IMR-90 (cell line): Measurements from ENCODE around the gene NXPH2. TPM values are rescaled to one million over a fixed set of nuclear protein-coding genes. Genes with fewer than 3 reads are reported as not detected.

Experiments
- ATAC-seq: fragments of 200-7000 bp; cut with Tn5 transposase; 2 replicates; pipeline ENCODE4 v1.9.1; 2020; ENCODE audit warnings: low read depth, mild to moderate bottlenecking, moderate library complexity
- BruUV-seq: library from RNA; stranded (reverse); fragments of 400-500 nt; replicated peaks from 2 replicates; lab custom pipeline; 2021; lab: Mats Ljungman, UMichigan
- CTCF ChIA-PET: fragments of 300-600 bp; formaldehyde crosslinking; extraction: SDS; loops from one replicate; lab custom pipeline; 2021; ENCODE audit warnings: antibody characterized with exemption; lab: Yijun Ruan, JAX
- POLR2A ChIA-PET: fragments of 300-600 bp; sonication (Branson Sonifier 250); formaldehyde crosslinking; loops from one replicate; lab custom pipeline; 2022; ENCODE audit warnings: antibody characterized with exemption; ENCODE audit not compliant: unreplicated experiment; lab: Charles Lee
- DNase-seq: peaks from one replicate; pipeline ENCODE4 v3.0.0; 2013
- H2AFZ ChIP-seq: replicated peaks from 2 replicates; pipeline ENCODE3; 2013; ENCODE audit warnings: low read length, mild to moderate bottlenecking; ENCODE audit not compliant: poor library complexity
- H2AK5ac ChIP-seq: 2 replicates; pipeline ENCODE4 v1.6.1; 2013; ENCODE audit warnings: low read depth, low read length, inconsistent platforms
- H2AK9ac ChIP-seq: replicated peaks from 2 replicates; pipeline ENCODE3; 2013; ENCODE audit warnings: mild to moderate bottlenecking, low read depth, low read length, moderate library complexity; ENCODE audit not compliant: poor library complexity
- H2BK120ac ChIP-seq: 2 replicates; pipeline ENCODE4 v1.6.1; 2013; ENCODE audit warnings: low read depth, low read length, inconsistent platforms
- H2BK15ac ChIP-seq: 3 replicates; pipeline ENCODE4 v1.6.1; 2013; ENCODE audit warnings: low read depth, low read length, inconsistent platforms
- H2BK20ac ChIP-seq: 2 replicates; pipeline ENCODE4 v1.6.1; 2013; ENCODE audit warnings: low read depth, mild to moderate bottlenecking, inconsistent platforms, low read length, moderate library complexity
- H2BK5ac ChIP-seq: 2 replicates; pipeline ENCODE4 v1.6.1; 2013; ENCODE audit warnings: mild to moderate bottlenecking, low read depth, low read length, inconsistent platforms; ENCODE audit not compliant: poor library complexity, severe bottlenecking
- H3K14ac ChIP-seq: replicated peaks from 2 replicates; pipeline ENCODE4 v1.6.1; 2013; ENCODE audit warnings: low read depth, low read length, inconsistent platforms
- H3K18ac ChIP-seq: 2 replicates; pipeline ENCODE4 v1.6.1; 2013; ENCODE audit warnings: low read depth, low read length, control low read depth
- H3K23ac ChIP-seq: 2 replicates; pipeline ENCODE4 v1.6.1; 2013; ENCODE audit warnings: low read depth, low read length, inconsistent platforms
- H3K27ac ChIP-seq: 2 replicates; pipeline ENCODE4 v1.5.1; 2013; ENCODE audit warnings: mild to moderate bottlenecking, control low read depth, low read length; ENCODE audit not compliant: insufficient read depth
- H3K27me3 ChIP-seq: 2 replicates; pipeline ENCODE4 v1.6.1; 2013; ENCODE audit warnings: low read length; ENCODE audit not compliant: control insufficient read depth, insufficient read depth
- H3K36me3 ChIP-seq: 2 replicates; pipeline ENCODE4 v1.6.1; 2013; ENCODE audit warnings: low read length, mixed read lengths; ENCODE audit not compliant: control insufficient read depth, insufficient read depth
- H3K4ac ChIP-seq: 2 replicates; pipeline ENCODE4 v1.6.1; 2013; ENCODE audit warnings: low read depth, low read length, inconsistent platforms
- H3K4me1 ChIP-seq: 2 replicates; pipeline ENCODE4 v1.6.1; 2013; ENCODE audit warnings: low read length, mixed read lengths; ENCODE audit not compliant: control insufficient read depth, insufficient read depth
- H3K4me2 ChIP-seq: 2 replicates; pipeline ENCODE4 v1.6.1; 2013; ENCODE audit warnings: low read depth, mild to moderate bottlenecking, control low read depth, low read length, moderate library complexity
- H3K4me3 ChIP-seq: 2 replicates; pipeline ENCODE4 v1.5.1; 2013; ENCODE audit warnings: low read depth, mild to moderate bottlenecking, control low read depth, low read length, moderate library complexity; ENCODE audit not compliant: insufficient read depth
- H3K56ac ChIP-seq: 2 replicates; pipeline ENCODE4 v1.6.1; 2013; ENCODE audit warnings: low read length, inconsistent platforms; ENCODE audit not compliant: insufficient read depth; ENCODE audit errors: extremely low read depth
- H3K79me1 ChIP-seq, 2 experiments: 2 replicates each; pipeline ENCODE4 v1.6.1; 2013; ENCODE audit warnings: low read length in 2 of 2, inconsistent platforms in 1 of 2, low read depth in 1 of 2
- H3K9ac ChIP-seq: 2 replicates; pipeline ENCODE4 v1.6.1; 2013; ENCODE audit warnings: low read depth, low read length, control low read depth
- H3K9me1 ChIP-seq: 2 replicates; pipeline ENCODE4 v1.6.1; 2013; ENCODE audit warnings: low read length, inconsistent platforms; ENCODE audit not compliant: insufficient read depth
- H3K9me3 ChIP-seq: 2 replicates; pipeline ENCODE4 v1.6.1; 2013; ENCODE audit warnings: low read length; ENCODE audit not compliant: control insufficient read depth, insufficient read depth
- H4K20me1 ChIP-seq: 2 replicates; pipeline ENCODE4 v1.6.1; 2013; ENCODE audit warnings: low read length, inconsistent platforms; ENCODE audit not compliant: insufficient read depth
- H4K5ac ChIP-seq: 2 replicates; pipeline ENCODE4 v1.6.1; 2013; ENCODE audit warnings: mild to moderate bottlenecking, low read depth, low read length, control low read depth
- H4K8ac ChIP-seq, 2 experiments: 2 replicates each; pipeline ENCODE4 v1.6.1; 2013; ENCODE audit warnings: low read depth in 2 of 2, low read length in 2 of 2, control low read depth in 1 of 2, inconsistent platforms in 1 of 2
- H4K91ac ChIP-seq: 2 replicates; pipeline ENCODE4 v1.6.1; 2013; ENCODE audit warnings: low read depth, low read length, inconsistent platforms; ENCODE audit not compliant: insufficient read depth
- POLR2A ChIP-seq: IDR thresholded peaks from 2 replicates; pipeline ENCODE4 v1.6.1; 2012; ENCODE audit warnings: mild to moderate bottlenecking, low read depth, low read length
- WGBS, 2 experiments: methylation state at CpG; one replicate each; pipeline versions ENCODE4 v1.1.5 to v1.1.7; 2013; ENCODE audit warnings: missing lambda C conversion rate in 2 of 2; ENCODE audit not compliant: insufficient read length in 1 of 2; ENCODE audit errors: extremely low coverage in 2 of 2; 5-methylcytosine and 5-hydroxymethylcytosine counted together
- dilution Hi-C: fragments of 300-500 bp; cut with HindIII; formaldehyde crosslinking; loops from one replicate; pipeline ENCODE4 v1.14.3; 2018; ENCODE audit warnings: low sequenced_read_pairs; ENCODE audit not compliant: unreplicated experiment
- in situ Hi-C: fragments of 300-500 bp; cut with MboI; formaldehyde crosslinking; loops from 3 replicates; pipeline ENCODE4 v1.14.3; 2019; ENCODE audit warnings: low sequenced_read_pairs, inconsistent platforms, mixed read lengths
- intact Hi-C: fragments of 100-400 bp; cut with micrococcal nuclease; formaldehyde crosslinking; loops from 2 replicates; pipeline ENCODE4 v1.10.0; 2022
- polyA plus RNA-seq, 3 experiments: library from polyadenylated mRNA; depleted of rRNA; stranded (reverse); fragments of >200 nt; gene quantifications; 2 replicates each; pipeline ENCODE4 v1.2.3, GENCODE V29; 2012; ENCODE audit warnings: low replicate concordance in 1 of 3
- total RNA-seq: library from RNA; depleted of rRNA; stranded (reverse); fragments of >200 nt; gene quantifications from 2 replicates; pipeline ENCODE4 v1.2.3, GENCODE V29; 2012

NXPH2 gene
- total and polyA plus RNA-seq, 2 of the 4 experiments (the other 2 are of a cell fraction): not detected

DNA sequence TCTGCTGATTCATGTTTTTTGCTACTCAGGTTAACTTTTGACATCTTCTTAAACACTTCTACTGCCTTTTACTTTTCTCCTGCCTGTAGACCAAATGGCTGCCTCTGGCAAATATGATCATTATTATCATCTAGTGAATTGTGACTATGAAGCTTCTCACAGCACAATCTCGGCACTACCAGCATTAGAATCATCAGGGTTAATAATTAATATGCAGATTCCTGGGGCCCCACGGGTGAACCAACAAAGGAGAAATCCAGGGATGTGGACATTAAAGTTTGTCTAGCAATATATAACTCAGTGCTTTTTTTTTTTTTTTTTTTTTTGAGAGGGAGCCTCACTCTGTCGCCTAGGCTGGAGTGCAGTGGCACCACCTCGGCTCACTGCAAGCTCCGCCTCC is 142.5 kb downstream of the NXPH2 start:
- no peak overlapping the region for H3K18ac ChIP-seq
- H2AFZ ChIP-seq: no peak overlapping the region
- no peaks in the 10 kb centered on the region for H4K20me1 ChIP-seq
- no peak overlapping the region for H2AK9ac ChIP-seq
- WGBS, 2 experiments: no CpG with 5 or more reads among the region's 5 CpGs
- BruUV-seq: no TSS peak
- TF ChIP-seq POLR2A: no peak
- in situ Hi-C loops: no loop called here
- no peak overlapping the region for H3K4ac ChIP-seq
- no peak overlapping the region for H2AK5ac ChIP-seq
- no peak overlapping the region for H4K5ac ChIP-seq
- POLR2A ChIA-PET: no interaction called here
- no peak overlapping the region for H3K14ac ChIP-seq
- H2BK120ac ChIP-seq: no peak overlapping the region
- H2BK15ac ChIP-seq: no peak overlapping the region
- DNase-seq (no peak), ATAC-seq (no peak)
- no peak overlapping the region for H4K91ac ChIP-seq
- no peaks in the 10 kb centered on the region for H3K4me1 ChIP-seq
- H3K27ac ChIP-seq: no peak overlapping the region
- dilution Hi-C loops: no loop called here
- H3K79me1 ChIP-seq: no peaks in the 10 kb centered on the region
- no peaks in the 10 kb centered on the region for H3K27me3 ChIP-seq
- no peak overlapping the region for H3K4me3 ChIP-seq
- CTCF ChIA-PET: interaction anchor here (0.6 to 0.7 kb wide), 2 partner anchors 214 to 606 kb away, joined by 5 to 6 read pairs; no protein-coding TSS in a partner anchor
- intact Hi-C loops: no loop called here
- H2BK5ac ChIP-seq: no peak overlapping the region
- H3K23ac ChIP-seq: no peak overlapping the region
- no peak overlapping the region for H2BK20ac ChIP-seq
- no peaks in the 10 kb centered on the region for H3K9me3 ChIP-seq
- H4K8ac ChIP-seq: no peak overlapping the region
- no peaks in the 10 kb centered on the region for H3K9me1 ChIP-seq
- no peak overlapping the region for H3K56ac ChIP-seq
- no peak overlapping the region for H3K4me2 ChIP-seq
- H3K36me3 ChIP-seq: no peaks in the 10 kb centered on the region
- no peak overlapping the region for H3K9ac ChIP-seq
